NT2/D1 (cell line): ENCODE results near the gene ASB3.

ENCODE experiments used
- SUZ12 ChIP-seq: IDR thresholded peaks from 2 replicates; pipeline ENCODE4 v1.6.1; 2011; ENCODE audit not compliant: insufficient read length, insufficient read depth; ENCODE audit errors: extremely low read depth
- ZNF274 ChIP-seq: IDR thresholded peaks from 2 replicates; pipeline ENCODE4 v1.6.1; 2011; ENCODE audit warnings: mild to moderate bottlenecking, low read depth, low read length

GRCh38 chr2:53640466-53640865 lies 146.3 kb downstream of the ASB3 start:
- TF ChIP-seq SUZ12 = no peak
- no peak for TF ChIP-seq ZNF274
